ENCODE results near the gene RNF187. TPM values are rescaled to one million over a fixed set of nuclear protein-coding genes. Genes with fewer than 3 reads are reported as not detected.

Gene RNF187
- total RNA-seq, 1 experiment from 2014 or later: 141 TPM

GRCh38 chr1:228496494-228496893 is 9.3 kb downstream of the RNF187 start (continued):
- TF ChIP-seq ZNF532 (CRISPR knock-in tag; IDR thresholded peaks at IDR 0.05; ENCODE audit: borderline replicate concordance): no peak

- ChIA-PET POLR2A (no interaction called here), CTCF (interaction anchor here (1.7 kb wide), 1 partner anchor 32 kb away, joined by 4 read pairs; no protein-coding TSS in a partner anchor)
- Mint-ChIP-seq H3K4me1 (peaks cover 14% of the 10 kb centered on the region), H3K9me3 (no peaks in the 10 kb centered on the region), H3K4me3 (no peak overlapping the region), H3K36me3 (peaks cover 23% of the 10 kb centered on the region), H3K27ac (no peak overlapping the region), H3K27me3 (ENCODE audit: low read depth) (peaks cover 45% of the 10 kb centered on the region)
- TF ChIP-seq NR1H2 (CRISPR knock-in tag; IDR thresholded peaks at IDR 0.05) (no peak), E2F1 (CRISPR knock-in tag; IDR thresholded peaks at IDR 0.05) (no peak), ZNF671 (CRISPR knock-in tag; IDR thresholded peaks at IDR 0.05) (no peak), ARID4B (CRISPR knock-in tag; IDR thresholded peaks at IDR 0.05; ENCODE audit: borderline replicate concordance) (no peak), E2F5 (CRISPR knock-in tag; IDR thresholded peaks at IDR 0.05) (no peak), ZNF532 (CRISPR knock-in tag; IDR thresholded peaks at IDR 0.05; ENCODE audit: borderline replicate concordance) (no peak), SOX15 (CRISPR knock-in tag; IDR thresholded peaks at IDR 0.05) (no peak), OVOL2 (CRISPR knock-in tag; IDR thresholded peaks at IDR 0.05; ENCODE audit: borderline replicate concordance) (no peak), USF1 (CRISPR knock-in tag; IDR thresholded peaks at IDR 0.05) (no peak), NR2C2 (CRISPR knock-in tag; IDR thresholded peaks at IDR 0.05) (no peak), NFYB (CRISPR knock-in tag; conservative IDR thresholded peaks at IDR 0.05; ENCODE audit: low read depth) (no peak)
- ATAC-seq: no peak; the same call in 1 of the 2 replicates
- DNase-seq (ENCODE audit: low spot score): no peak
Measured at GRCh38 chr1:228497206-228497605, 10.0 kb downstream of the RNF187 start.

Data from WTC11 (cell line).